Measurements from ENCODE around the gene NKAIN2.
"Not testable (repeated sequence)": the region's sequence is repeated elsewhere in the genome, so short reads cannot be mapped to it uniquely, and the experiment has no call there.

NKAIN2 gene

GRCh38 chr6:124564125-124564524, 760.5 kb downstream of the NKAIN2 start:
- not testable (repeated sequence) for DNase-seq; ATAC-seq (replicated peaks); H3K36me3 Mint-ChIP-seq; H3K4me1 Mint-ChIP-seq; H3K27me3 Mint-ChIP-seq; H3K4me3 Mint-ChIP-seq; H3K27ac Mint-ChIP-seq
- peaks cover 2 to 11% of the 10 kb centered on the region in 2 donors for H3K9me3 Mint-ChIP-seq

- no peak for DNase-seq
- H3K27me3 Mint-ChIP-seq = no peaks in the 10 kb centered on the region
- peaks cover 10 to 17% of the 10 kb centered on the region in 2 donors for H3K9me3 Mint-ChIP-seq
- no peak for ATAC-seq (replicated peaks)
- no peak overlapping the region for H3K4me3 Mint-ChIP-seq
- no peaks in the 10 kb centered on the region for H3K36me3 Mint-ChIP-seq
- no peak overlapping the region for H3K27ac Mint-ChIP-seq
- H3K4me1 Mint-ChIP-seq = no peaks in the 10 kb centered on the region
Measured at GRCh38 chr6:124567401-124567800, 763.7 kb downstream of the NKAIN2 start.

GRCh38 chr6:124573953-124574352, 770.3 kb downstream of the NKAIN2 start:
- no peak overlapping the region for H3K4me3 Mint-ChIP-seq
- H3K4me1 Mint-ChIP-seq = no peaks in the 10 kb centered on the region
- no peak for ATAC-seq (replicated peaks)
- no peaks in the 10 kb centered on the region for H3K36me3 Mint-ChIP-seq
- no peak overlapping the region for H3K27ac Mint-ChIP-seq
- no peak for DNase-seq
- peaks cover 12 to 14% of the 10 kb centered on the region in 2 donors for H3K9me3 Mint-ChIP-seq
- H3K27me3 Mint-ChIP-seq = no peaks in the 10 kb centered on the region

GRCh38 chr6:124577734-124578281, 774.1 kb downstream of the NKAIN2 start:
- no peaks in the 10 kb centered on the region for H3K4me1 Mint-ChIP-seq
- DNase-seq (no peak), ATAC-seq (replicated peaks) (no peak)
- no peak overlapping the region for H3K4me3 Mint-ChIP-seq
- no peak overlapping the region for H3K27ac Mint-ChIP-seq
- no peaks in the 10 kb centered on the region for H3K36me3 Mint-ChIP-seq
- peaks cover 3 to 9% of the 10 kb centered on the region in 2 donors for H3K9me3 Mint-ChIP-seq
- no peaks in the 10 kb centered on the region for H3K27me3 Mint-ChIP-seq

GRCh38 chr6:124590001-124590400, 786.3 kb downstream of the NKAIN2 start:
- Mint-ChIP-seq H3K36me3 (no peaks in the 10 kb centered on the region), H3K27ac (no peak overlapping the region), H3K4me3 (no peak overlapping the region), H3K4me1 (no peaks in the 10 kb centered on the region), H3K27me3 (no peaks in the 10 kb centered on the region), H3K9me3 (peaks cover 0 to 3% of the 10 kb centered on the region in 2 donors)
- ATAC-seq (replicated peaks) = no peak
- DNase-seq = no peak

- Mint-ChIP-seq H3K36me3 (no peaks in the 10 kb centered on the region), H3K27ac (no peak overlapping the region), H3K9me3 (no peaks in the 10 kb centered on the region), H3K27me3 (no peaks in the 10 kb centered on the region), H3K4me3 (no peak overlapping the region), H3K4me1 (no peaks in the 10 kb centered on the region)
- DNase-seq (no peak), ATAC-seq (replicated peaks) (no peak)
Measured at GRCh38 chr6:124599656-124600055, 796.0 kb downstream of the NKAIN2 start.

GRCh38 chr6:124604719-124605118, 801.1 kb downstream of the NKAIN2 start:
- peaks cover 2 to 8% of the 10 kb centered on the region in 2 donors for H3K9me3 Mint-ChIP-seq

GRCh38 chr6:124607119-124607627, 803.5 kb downstream of the NKAIN2 start:
- Mint-ChIP-seq H3K27ac (no peak overlapping the region), H3K27me3 (no peaks in the 10 kb centered on the region), H3K4me3 (no peak overlapping the region), H3K36me3 (no peaks in the 10 kb centered on the region), H3K4me1 (no peaks in the 10 kb centered on the region), H3K9me3 (peaks cover 2 to 8% of the 10 kb centered on the region in 2 donors)
- no peak for DNase-seq
- no peak for ATAC-seq (replicated peaks)

More at GRCh38 chr6:124604719-124605118, 801.1 kb downstream of the NKAIN2 start:
- Mint-ChIP-seq H3K36me3 (no peaks in the 10 kb centered on the region), H3K27ac (no peak overlapping the region), H3K27me3 (no peaks in the 10 kb centered on the region), H3K4me3 (no peak overlapping the region), H3K4me1 (no peaks in the 10 kb centered on the region)
- ATAC-seq (replicated peaks) = no peak
- no peak for DNase-seq

- H3K36me3 Mint-ChIP-seq = no peaks in the 10 kb centered on the region
- H3K27me3 Mint-ChIP-seq = no peaks in the 10 kb centered on the region
- H3K4me1 Mint-ChIP-seq = no peaks in the 10 kb centered on the region
- no peak overlapping the region for H3K4me3 Mint-ChIP-seq
- DNase-seq (no peak), ATAC-seq (replicated peaks) (no peak)
- H3K9me3 Mint-ChIP-seq = peaks cover 3 to 4% of the 10 kb centered on the region in 2 donors
- H3K27ac Mint-ChIP-seq = no peak overlapping the region
Measured at GRCh38 chr6:124613031-124613430, 809.4 kb downstream of the NKAIN2 start.

GRCh38 chr6:124622351-124622750, 818.7 kb downstream of the NKAIN2 start:
- ATAC-seq (replicated peaks) (no peak), DNase-seq (no peak)
- Mint-ChIP-seq H3K27me3 (no peaks in the 10 kb centered on the region), H3K27ac (no peak overlapping the region), H3K4me1 (no peaks in the 10 kb centered on the region), H3K4me3 (no peak overlapping the region), H3K36me3 (no peaks in the 10 kb centered on the region), H3K9me3 (no peaks in the 10 kb centered on the region)

- Mint-ChIP-seq H3K27ac (no peak overlapping the region), H3K4me3 (no peak overlapping the region), H3K36me3 (no peaks in the 10 kb centered on the region), H3K9me3 (peaks cover 7 to 9% of the 10 kb centered on the region in 2 donors), H3K4me1 (no peaks in the 10 kb centered on the region), H3K27me3 (no peaks in the 10 kb centered on the region)
- DNase-seq (no peak), ATAC-seq (replicated peaks) (no peak)
Measured at GRCh38 chr6:124633655-124634054, 830.0 kb downstream of the NKAIN2 start.

- Mint-ChIP-seq H3K27me3 (no peaks in the 10 kb centered on the region), H3K9me3 (peaks cover 3 to 8% of the 10 kb centered on the region in 2 donors), H3K36me3 (no peaks in the 10 kb centered on the region), H3K4me1 (no peaks in the 10 kb centered on the region), H3K27ac (no peak overlapping the region), H3K4me3 (no peak overlapping the region)
- DNase-seq (no peak), ATAC-seq (replicated peaks) (no peak)
Measured at GRCh38 chr6:124640432-124640831, 836.8 kb downstream of the NKAIN2 start.

GRCh38 chr6:124655866-124656265, 852.2 kb downstream of the NKAIN2 start:
- Mint-ChIP-seq H3K27me3 (no peaks in the 10 kb centered on the region), H3K9me3 (peaks cover 3 to 5% of the 10 kb centered on the region in 2 donors), H3K27ac (no peak overlapping the region), H3K36me3 (no peaks in the 10 kb centered on the region), H3K4me1 (no peaks in the 10 kb centered on the region), H3K4me3 (no peak overlapping the region)
- ATAC-seq (replicated peaks) = no peak
- DNase-seq = no peak

- no peaks in the 10 kb centered on the region for H3K4me1 Mint-ChIP-seq
- DNase-seq (no peak), ATAC-seq (replicated peaks) (no peak)
- H3K27me3 Mint-ChIP-seq = no peaks in the 10 kb centered on the region
- no peak overlapping the region for H3K4me3 Mint-ChIP-seq
- H3K36me3 Mint-ChIP-seq = no peaks in the 10 kb centered on the region
- no peak overlapping the region for H3K27ac Mint-ChIP-seq
- peaks cover 1 to 5% of the 10 kb centered on the region in 2 donors for H3K9me3 Mint-ChIP-seq
Measured at GRCh38 chr6:124658053-124658452, 854.4 kb downstream of the NKAIN2 start.

- H3K27ac Mint-ChIP-seq = no peak overlapping the region
- ATAC-seq (replicated peaks) = no peak
Measured at GRCh38 chr6:124659427-124659826, 855.8 kb downstream of the NKAIN2 start.

More at GRCh38 chr6:124659427-124659826, 855.8 kb downstream of the NKAIN2 start:
- H3K4me1 Mint-ChIP-seq = no peaks in the 10 kb centered on the region
- no peaks in the 10 kb centered on the region for H3K27me3 Mint-ChIP-seq
- H3K36me3 Mint-ChIP-seq = no peaks in the 10 kb centered on the region
- peaks cover 0 to 5% of the 10 kb centered on the region in 2 donors for H3K9me3 Mint-ChIP-seq
- H3K4me3 Mint-ChIP-seq = no peak overlapping the region
- DNase-seq = no peak
